ENCODE data around the gene SLC36A1. TPM values are rescaled to one million over a fixed set of nuclear protein-coding genes. Genes with fewer than 3 reads are reported as not detected.

Gene SLC36A1
- total RNA-seq, 2 donors from 2014 or later: 20.2 to 30.6 TPM

DNA sequence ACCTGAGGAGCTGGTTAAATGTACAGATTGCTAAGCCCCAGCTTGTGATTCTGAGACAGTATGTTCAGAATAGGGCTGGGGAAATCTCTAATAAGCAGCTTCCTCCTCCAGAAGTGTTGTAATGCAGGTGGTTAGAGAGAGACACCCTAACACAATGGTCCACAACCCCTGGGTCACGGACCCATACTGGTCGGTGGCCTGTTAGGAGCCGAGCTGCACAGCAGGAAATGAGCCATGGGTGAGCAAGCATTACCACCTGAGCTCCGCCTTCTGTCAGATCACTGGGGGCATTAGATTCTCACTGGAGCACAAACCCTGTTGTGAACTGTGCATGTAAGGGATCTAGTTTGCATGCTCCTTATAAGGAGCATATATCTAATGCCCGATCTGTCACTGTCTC is 61.8 kb downstream of the SLC36A1 start:
- no peaks in the 10 kb centered on the region for H3K36me3 ChIP-seq
- no peak for DNase-seq
- H3K4me3 ChIP-seq: no peak overlapping the region
- TF ChIP-seq, protein P1, sequence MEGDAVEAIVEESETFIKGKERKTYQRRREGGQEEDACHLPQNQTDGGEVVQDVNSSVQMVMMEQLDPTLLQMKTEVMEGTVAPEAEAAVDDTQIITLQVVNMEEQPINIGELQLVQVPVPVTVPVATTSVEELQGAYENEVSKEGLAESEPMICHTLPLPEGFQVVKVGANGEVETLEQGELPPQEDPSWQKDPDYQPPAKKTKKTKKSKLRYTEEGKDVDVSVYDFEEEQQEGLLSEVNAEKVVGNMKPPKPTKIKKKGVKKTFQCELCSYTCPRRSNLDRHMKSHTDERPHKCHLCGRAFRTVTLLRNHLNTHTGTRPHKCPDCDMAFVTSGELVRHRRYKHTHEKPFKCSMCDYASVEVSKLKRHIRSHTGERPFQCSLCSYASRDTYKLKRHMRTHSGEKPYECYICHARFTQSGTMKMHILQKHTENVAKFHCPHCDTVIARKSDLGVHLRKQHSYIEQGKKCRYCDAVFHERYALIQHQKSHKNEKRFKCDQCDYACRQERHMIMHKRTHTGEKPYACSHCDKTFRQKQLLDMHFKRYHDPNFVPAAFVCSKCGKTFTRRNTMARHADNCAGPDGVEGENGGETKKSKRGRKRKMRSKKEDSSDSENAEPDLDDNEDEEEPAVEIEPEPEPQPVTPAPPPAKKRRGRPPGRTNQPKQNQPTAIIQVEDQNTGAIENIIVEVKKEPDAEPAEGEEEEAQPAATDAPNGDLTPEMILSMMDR (IDR thresholded peaks at IDR 0.05): no peak
- no peaks in the 10 kb centered on the region for H3K27me3 ChIP-seq
- intact Hi-C loops (cut with DNase I): loop anchor here (10.0 kb wide), 1 partner anchor 136 kb away; no protein-coding TSS in a partner anchor
- H3K9ac ChIP-seq (ENCODE audit: low read depth in 2 of 2, low read length in 2 of 2): no peak overlapping the region
- no peaks in the 10 kb centered on the region for H3K9me3 ChIP-seq
- H3K4me1 ChIP-seq: no peaks in the 10 kb centered on the region
- H3K27ac ChIP-seq: no peak overlapping the region

- Histone ChIP-seq H3K27ac (no peak overlapping the region), H3K27me3 (no peaks in the 10 kb centered on the region), H3K9ac (ENCODE audit: low read depth in 2 of 2, low read length in 2 of 2) (no peak overlapping the region), H3K4me3 (no peak overlapping the region), H3K9me3 (no peaks in the 10 kb centered on the region), H3K36me3 (no peaks in the 10 kb centered on the region), H3K4me1 (no peaks in the 10 kb centered on the region)
- no peak for DNase-seq
- TF ChIP-seq, protein P1 (IDR thresholded peaks at IDR 0.05): no peak
- intact Hi-C loops (cut with DNase I): loop anchor here (10.0 kb wide), 1 partner anchor 135 kb away; no protein-coding TSS in a partner anchor
Measured at GRCh38 chr5:151509836-151510235, 62.4 kb downstream of the SLC36A1 start.

DNA sequence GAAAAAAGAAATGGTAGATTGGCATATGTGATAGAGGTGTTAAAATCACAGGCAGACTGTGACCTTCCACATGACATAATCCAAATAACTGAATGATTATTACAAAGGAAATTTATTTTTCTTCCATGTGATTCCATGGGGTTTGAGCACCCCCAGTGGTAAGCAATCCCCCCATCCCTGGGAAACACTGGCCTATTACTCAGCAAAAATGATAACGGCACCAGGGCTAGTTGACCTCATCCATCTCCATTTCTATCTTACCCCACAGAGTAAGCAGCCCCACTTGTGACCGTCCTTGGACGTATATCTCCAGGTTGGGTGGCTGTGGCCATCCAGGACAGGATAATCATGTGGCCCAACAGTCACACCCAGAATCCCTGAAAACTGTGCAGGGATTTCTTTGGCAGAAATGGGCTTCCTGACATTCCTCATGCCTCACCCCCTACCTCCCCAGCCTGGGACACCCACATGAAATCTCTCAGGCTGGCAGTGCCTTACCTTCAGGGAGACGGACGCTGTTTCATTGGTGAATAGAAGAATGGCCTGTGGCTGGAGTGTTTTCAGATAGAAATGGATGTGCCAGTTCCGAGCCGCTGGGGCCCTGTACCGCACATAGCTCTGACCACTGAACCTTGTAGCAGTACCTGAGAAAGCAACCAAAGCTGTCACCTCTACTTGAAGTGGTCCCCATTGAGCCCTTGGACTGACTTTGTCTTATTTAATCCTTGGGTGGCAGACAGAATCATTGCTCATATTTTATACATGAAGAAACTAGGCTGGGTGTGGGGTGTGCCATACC is 69.9 kb downstream of the SLC36A1 start:
- H3K27me3 ChIP-seq: no peaks in the 10 kb centered on the region
- no peak overlapping the region for H3K9ac ChIP-seq (ENCODE audit: low read depth in 2 of 2, low read length in 2 of 2)
- no peak overlapping the region for H3K27ac ChIP-seq
- no peaks in the 10 kb centered on the region for H3K4me1 ChIP-seq
- TF ChIP-seq, protein P1 (IDR thresholded peaks at IDR 0.05): no peak
- H3K4me3 ChIP-seq: no peak overlapping the region
- intact Hi-C loops (cut with DNase I): no loop called here
- H3K9me3 ChIP-seq: no peaks in the 10 kb centered on the region
- H3K36me3 ChIP-seq: no peaks in the 10 kb centered on the region
- no peak for DNase-seq

DNA sequence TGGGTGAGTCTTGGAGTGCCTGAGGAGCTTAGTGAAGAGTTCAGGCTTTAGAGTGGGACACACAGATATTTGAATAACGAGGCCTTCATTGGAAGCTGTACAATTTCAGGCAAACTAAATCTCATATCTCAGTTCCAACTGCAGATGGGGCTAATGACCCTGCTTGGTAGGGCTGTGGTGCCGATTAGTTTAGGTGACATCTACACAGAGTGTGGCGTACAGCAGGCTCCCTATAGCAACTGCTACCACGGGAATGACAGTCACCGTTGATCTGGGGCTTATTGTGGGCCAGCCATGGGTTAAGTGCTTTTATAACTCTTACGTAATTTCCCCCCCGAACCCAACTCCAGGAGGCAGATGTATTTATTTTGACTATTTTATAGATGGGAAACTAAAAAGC is 72.9 kb downstream of the SLC36A1 start:
- Histone ChIP-seq H3K9me3 (no peaks in the 10 kb centered on the region), H3K4me1 (no peaks in the 10 kb centered on the region), H3K36me3 (no peaks in the 10 kb centered on the region), H3K27me3 (no peaks in the 10 kb centered on the region), H3K9ac (ENCODE audit: low read depth in 2 of 2, low read length in 2 of 2) (no peak overlapping the region), H3K4me3 (no peak overlapping the region), H3K27ac (no peak overlapping the region)
- no peak for DNase-seq
- intact Hi-C loops (cut with DNase I): no loop called here
- TF ChIP-seq, protein P1 (IDR thresholded peaks at IDR 0.05): no peak

GRCh38 chr5:151522226-151522625 is 74.8 kb downstream of the SLC36A1 start:
- H3K27ac ChIP-seq: no peak overlapping the region
- H3K4me1 ChIP-seq: no peaks in the 10 kb centered on the region
- no peak overlapping the region for H3K9ac ChIP-seq (ENCODE audit: low read depth in 2 of 2, low read length in 2 of 2)
- H3K36me3 ChIP-seq: no peaks in the 10 kb centered on the region
- H3K9me3 ChIP-seq: no peaks in the 10 kb centered on the region
- H3K27me3 ChIP-seq: no peaks in the 10 kb centered on the region
- intact Hi-C loops (cut with DNase I): no loop called here
- TF ChIP-seq, protein P1 (IDR thresholded peaks at IDR 0.05): no peak
- H3K4me3 ChIP-seq: no peak overlapping the region
- no peak for DNase-seq
